NOMO-1 treated with DMSO at 0.1 percent for 48 hours (cell line): ENCODE results near the gene C1QTNF1.
"Not testable (repeated sequence)": the region's sequence is repeated elsewhere in the genome, so short reads cannot be mapped to it uniquely, and the experiment has no call there.

ENCODE experiments used
- DNase-seq: peaks from one replicate; lab custom pipeline; 2025; ENCODE audit not compliant: unreplicated experiment; lab: John Stamatoyannopoulos, UW

The C1QTNF1 gene

GRCh38 chr17:79005063-79005861 lies 18.7 kb upstream of the C1QTNF1 start:
- DNase-seq, result no peak

GRCh38 chr17:79006046-79006445 lies 17.9 kb upstream of the C1QTNF1 start:
- DNase-seq, result no peak

DNA sequence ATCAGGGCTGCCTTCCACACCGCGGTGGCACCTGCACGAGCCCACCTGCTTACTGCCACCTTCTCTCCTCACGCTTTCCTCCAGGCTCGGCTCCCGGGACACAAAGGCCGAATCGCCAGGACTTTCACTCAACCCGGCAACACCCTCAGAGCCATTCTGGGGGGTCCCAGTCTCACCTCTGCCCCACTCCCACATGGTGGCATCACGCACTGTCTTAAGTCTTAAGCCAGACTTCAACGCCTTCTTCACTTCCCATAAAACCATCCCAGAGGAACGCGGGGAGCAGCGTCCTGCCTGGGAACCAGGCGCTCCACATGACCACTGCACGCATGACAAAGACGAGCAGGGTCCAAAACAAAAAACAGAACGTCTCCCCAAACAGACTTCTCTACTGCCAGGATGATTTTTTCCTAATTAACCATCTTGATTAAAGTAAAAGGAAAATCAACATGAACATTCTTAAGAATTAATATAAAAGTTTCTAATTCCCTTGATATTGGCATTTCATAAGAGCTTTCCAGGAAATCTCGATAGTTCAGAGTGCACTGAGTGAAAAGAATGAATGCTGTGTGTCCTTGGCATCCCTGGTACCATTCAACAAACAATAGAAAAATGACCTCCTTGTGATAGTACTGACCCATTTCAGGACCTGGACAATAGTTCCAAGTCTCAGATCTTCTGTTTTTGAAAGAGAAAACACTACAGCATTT lies 17.0 kb upstream of the C1QTNF1 start:
- DNase-seq, result no peak

- no peak for DNase-seq
Measured at GRCh38 chr17:79007504-79008381, 16.2 kb upstream of the C1QTNF1 start.

GRCh38 chr17:79008666-79009387 lies 15.1 kb upstream of the C1QTNF1 start:
- no peak for DNase-seq

DNA sequence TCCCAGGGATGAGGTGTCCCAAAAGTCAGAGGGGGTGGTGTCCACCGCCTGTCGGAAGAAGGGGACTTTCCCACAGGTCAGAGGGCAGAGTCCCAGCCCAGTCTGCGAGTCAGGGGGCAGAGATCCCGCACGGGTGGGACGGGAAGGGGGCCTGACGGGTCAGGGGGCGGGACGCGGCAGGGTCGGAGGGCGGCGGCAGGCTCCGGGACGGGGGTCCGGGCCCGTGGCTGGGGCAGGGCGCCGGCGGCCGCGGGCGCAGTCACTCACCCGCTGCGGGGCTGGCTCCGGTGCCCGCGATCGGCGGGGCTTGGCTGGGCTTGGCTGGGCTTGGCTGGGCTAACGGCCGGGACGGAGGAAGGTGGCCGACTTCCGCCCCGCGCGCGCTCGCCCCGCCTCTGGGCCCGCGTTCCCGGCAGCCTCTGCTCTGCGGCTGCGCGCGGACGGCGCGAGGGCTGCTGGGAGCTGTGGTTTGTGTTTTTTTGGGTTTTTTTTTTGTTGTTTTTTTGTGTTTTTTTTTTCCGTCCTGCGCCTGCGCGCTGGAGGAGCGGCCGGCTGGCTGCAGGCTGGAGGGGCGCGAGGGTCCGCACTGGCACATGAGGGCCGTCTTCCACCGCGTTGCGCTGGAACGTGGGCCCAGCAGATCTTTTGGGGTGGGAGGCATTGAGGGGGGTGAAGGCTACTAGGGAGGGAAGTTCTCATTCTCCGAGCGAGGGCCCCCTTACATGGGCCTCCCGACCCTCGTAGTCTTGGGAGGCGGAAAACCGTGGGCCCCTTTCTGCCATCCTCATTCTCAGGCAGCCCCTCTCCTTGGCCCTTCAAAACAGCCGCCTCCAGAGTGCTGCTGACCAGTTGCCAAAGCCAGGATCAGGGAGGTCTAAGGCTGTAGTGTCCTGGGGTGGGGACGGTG lies 14.3 kb upstream of the C1QTNF1 start, which contains the start of gene CANT1:
Gene CANT1, minus strand, starts transcription at position 368 of the 907 bp plus-strand sequence. CDS start 12,142 bp downstream, outside the sequence.
- peak; percentile 71 for DNase-seq

DNA sequence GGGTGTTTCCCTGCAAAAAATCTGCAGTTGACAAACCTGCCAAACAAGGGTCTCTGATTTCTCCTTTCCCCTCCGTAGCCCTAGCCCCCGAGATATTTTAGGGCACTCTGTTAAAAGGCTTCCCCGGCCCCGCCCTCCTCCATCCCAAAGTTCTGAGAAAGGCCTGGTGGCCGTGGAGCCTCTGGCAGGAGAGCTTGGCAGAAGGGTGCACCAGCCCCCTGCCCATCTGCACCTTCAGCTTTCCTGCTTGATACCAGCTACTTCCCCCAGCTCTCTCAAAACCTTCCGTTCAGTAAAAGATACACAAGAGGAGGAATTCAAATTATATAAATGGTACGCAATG lies 13.7 kb upstream of the C1QTNF1 start:
- DNase-seq, result no peak

DNA sequence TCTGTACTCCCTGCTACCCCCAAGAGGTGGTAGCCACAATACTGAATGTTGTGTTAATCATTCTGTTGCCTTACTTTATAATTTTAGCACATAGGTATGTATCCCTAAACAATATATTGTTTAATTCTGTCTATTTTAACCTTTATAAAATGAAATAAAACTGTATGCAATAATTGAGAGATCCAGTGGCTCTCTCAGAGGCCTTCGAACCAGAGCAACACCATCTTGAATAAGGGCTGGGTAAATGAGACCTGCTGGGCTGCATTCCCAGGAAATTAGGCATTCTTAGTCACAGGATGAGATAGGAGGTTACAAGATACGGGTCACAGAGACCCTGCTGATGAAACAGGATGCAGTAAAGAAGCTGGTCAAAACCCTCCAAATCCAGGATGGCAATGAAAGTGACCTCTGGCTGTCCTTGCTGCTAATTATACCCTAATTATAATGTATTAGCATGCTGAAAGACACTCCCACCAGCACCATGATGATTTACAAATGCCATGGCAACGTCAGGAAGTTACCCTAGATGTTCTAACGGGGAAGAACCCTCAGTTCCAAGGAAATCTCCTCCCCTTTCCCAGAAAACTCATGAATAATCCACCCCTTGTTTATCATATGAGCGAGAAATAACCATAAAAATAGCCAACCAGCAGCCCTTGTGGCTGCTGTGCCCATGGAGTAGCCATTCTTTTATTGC lies 12.4 kb upstream of the C1QTNF1 start:
- DNase-seq, result no peak

DNA sequence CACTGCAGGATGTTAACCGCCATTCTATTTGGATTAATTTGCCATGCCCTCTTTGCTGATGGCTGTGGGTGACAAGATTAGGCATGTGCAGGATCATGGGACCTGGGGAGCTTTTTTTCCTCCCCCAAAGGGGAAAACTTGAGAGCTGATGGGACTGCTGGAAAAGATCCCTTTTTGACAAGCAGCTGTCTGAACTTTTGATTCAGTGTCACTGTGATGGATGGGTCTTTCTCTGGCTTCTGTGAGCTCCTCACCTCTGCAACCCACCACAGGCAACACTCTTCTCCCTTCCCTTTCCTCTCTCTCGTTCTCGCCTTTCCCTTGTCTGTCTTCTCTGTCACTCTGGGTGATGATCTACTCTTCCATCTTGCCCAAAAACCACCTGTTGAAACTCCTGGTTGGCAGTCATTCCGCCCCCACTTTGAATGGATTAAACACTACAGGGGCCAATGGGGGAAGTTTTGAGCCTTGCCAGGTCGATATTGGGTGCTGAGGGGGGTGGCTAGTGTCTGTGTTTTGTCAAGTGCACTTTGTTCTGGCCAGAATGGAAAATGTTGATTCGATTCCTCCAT lies 11.3 kb upstream of the C1QTNF1 start:
- no peak for DNase-seq

DNA sequence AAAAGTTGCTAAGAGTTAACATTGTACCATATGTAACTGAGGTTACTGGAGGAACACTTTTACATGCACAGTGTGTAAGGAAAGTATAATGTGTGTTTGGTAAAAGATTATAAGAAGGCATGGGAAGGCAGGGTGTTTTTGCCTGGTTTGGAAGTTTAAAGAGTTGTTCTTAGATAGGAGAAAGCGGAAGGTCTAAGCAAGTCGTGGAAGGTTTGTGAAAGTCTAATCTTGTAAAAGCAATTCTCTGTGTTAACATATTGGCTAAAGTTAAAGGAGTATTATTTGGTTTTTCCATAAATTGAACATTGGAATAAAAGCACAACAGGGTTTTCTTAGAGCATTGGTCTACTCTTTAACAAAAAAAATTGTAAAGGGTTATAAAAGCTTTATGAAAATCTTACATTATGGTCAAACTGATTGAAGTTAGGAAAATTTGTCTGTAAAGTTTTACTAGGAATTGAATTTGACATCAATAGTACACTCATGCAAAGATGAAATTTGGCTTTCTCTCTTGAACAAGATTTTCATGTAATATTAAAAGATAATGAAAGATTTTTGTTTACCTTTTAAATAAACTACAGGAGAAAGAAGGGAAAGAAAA lies 9.7 kb upstream of the C1QTNF1 start:
- DNase-seq, result no peak

DNA sequence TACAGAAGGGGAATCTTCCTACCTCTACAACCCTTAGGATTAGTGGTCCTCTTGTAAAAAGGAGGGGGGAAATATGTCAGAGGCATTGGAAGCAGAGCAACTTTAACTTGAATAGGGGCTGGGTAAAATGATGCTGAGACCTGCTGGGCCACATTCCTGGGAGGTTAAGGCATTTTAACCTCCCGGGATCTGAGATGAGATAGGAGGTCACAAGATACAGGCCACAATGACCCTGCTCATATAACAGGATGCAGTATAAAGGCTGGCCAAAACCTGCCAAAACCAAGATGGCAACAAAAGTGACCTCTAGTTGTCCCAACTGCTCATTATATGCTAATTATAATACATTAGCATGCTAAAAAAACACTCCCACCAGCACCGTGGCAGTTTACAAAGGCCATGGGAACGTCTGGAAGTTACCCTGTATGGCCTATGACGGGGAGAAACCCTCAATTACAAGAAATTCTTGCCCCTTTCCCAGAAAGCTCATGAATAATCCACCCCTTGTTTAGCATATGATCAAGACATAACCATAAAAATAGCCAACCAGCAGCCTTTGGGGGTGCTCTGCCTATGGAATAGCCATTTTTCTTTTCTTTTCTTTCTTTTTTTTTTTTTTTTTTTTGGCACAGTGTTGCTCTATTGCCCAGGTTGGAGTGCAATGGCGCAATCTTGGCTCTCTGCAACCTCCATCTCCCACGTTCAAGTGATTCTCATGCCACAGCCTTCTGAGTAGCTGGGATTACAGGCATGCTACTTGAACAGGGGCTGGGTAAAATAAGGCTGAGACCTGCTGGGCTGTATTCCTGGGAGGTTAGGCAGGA lies 6.2 kb upstream of the C1QTNF1 start:
- no peak for DNase-seq

DNA sequence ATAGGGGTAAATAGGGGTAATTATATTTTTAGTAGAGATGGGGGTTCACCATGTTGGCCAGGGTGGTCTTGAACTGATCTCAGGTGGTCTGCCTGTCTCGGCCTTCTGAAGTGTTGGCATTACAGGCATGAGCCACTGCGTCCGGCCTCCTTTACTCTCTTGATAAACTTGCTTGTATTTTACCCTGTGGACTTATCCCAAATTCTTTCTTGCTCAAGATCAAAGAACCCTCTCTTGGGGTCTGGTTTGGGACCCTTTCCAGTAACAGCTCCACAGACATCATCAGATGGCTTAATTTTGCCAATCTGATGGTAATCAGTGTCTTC lies 5.6 kb upstream of the C1QTNF1 start:
- no peak for DNase-seq

DNA sequence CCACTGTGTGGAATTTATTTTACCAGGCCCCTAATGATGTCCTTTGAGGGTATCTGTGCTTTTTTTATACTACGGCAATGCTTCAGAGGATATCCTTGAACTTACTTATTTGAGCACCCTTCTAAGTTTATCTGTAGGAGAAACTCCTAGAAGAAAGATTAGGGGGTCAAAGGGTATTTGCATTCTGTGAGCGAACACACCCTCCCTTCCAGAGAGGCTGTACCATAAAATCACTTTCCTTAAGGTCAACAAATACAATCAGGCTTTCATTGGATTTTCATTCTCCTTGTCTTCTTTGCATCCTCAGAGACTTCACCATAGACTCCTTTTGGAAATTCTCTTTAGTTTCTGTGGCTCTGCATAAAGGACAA lies 4.7 kb upstream of the C1QTNF1 start:
- DNase-seq, result no peak

DNA sequence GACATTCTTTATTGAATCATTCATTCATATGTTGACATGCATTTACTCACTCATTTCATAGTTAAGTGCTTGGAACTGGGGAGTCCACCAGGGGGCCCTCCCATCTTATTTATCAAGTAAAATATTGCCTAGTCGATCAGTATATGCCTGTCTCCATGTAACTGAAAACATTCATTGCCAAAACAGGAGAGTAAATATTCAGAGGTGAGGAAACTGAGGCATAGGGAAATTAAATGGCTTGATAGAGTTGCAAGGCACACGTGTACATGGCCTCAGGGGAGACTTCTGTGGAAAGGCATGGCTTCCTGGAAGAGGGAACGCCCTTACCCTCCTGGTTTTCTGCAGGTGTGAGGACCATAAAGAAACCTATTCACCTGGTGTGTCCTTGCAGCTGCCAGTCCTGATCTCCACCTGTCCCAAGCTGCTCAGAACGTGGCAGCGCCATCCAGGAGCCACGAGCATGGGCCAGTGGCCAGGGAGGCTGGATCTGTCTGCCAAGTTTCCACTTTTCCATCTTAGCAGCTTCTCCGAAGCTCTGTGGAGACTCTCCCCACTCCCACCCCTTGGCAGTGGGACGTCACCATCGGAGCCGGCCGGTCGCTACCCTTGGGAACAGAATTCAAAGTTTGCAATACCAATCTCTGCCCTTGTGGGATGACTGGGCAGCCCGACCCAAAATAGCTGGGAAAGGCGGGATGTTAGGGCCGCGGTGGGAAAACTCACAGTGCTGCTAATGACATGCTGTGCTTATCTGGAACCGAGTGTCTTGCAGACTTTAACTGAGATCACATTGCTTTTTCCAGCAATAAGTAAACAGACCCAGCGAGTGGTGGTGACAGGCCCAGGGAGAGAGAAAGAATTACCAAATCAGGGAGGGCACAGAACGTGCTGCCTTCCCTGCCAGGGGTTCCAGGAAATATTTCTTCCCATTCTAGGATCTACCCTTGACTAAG lies 4.1 kb upstream of the C1QTNF1 start:
- peak; percentile 70 for DNase-seq

DNA sequence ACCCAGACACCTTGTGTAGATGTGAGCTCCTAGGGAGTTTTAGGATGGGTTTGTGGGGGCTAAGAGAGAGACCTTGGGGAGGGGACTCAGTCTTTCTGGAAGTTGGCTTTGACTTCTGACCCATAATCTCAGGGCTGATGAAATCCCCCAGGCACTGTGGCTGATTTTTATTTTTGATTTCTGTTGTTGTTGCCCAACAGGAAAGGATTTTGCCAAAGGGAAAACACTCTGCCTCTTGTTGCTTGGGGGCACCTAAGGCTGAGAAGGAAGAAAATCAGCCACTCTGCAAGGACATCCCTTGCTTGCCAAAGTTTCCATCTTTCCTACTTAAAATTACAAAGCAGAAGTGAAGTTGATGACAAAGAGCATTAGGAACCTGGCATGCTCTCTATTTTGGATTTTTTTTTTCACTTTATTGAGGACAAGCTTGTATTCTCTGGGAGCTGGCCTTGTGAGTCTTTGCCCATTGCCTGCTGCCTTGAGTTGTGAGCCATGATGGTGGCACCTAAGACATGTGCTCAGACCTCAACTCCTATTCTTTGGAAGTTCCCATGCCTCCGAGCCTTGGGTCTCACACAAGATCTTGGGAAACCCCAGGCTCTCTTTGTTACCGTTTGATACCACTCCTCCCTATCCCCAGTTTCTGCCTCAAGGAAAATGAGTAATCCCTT lies 3.2 kb upstream of the C1QTNF1 start:
- DNase-seq, result no peak

- DNase-seq, result not testable (repeated sequence)
Measured at GRCh38 chr17:79021929-79022328, 2.0 kb upstream of the C1QTNF1 start.
